Keratinocyte (primary cell): Measurements from ENCODE around the gene STAG1. TPM values are rescaled to one million over a fixed set of nuclear protein-coding genes. Genes with fewer than 3 reads are reported as not detected.
A peak's percentile ranks its signal among the peaks of the same experiment; 100 is the strongest.
"Not testable (repeated sequence)": the region's sequence is repeated elsewhere in the genome, so short reads cannot be mapped to it uniquely, and the experiment has no call there.

Source experiments
- DNase-seq: peaks from one replicate; pipeline ENCODE4 v3.0.0-alpha.2; 2011; ENCODE audit warnings: low read depth, missing footprints, low spot score
- FAIRE-seq: peaks from 2 replicates; lab custom pipeline; 2011; peaks lifted over from hg19 to GRCh38; lab: Jason Lieb, UNC
- H2AFZ ChIP-seq: 2 replicates; pipeline ENCODE4 v1.6.0; 2012; ENCODE audit warnings: low read length, control low read depth, inconsistent platforms; ENCODE audit not compliant: control insufficient read depth
- H3K27ac ChIP-seq: 2 replicates; pipeline ENCODE4 v1.5.1; 2011; ENCODE audit warnings: low read length; ENCODE audit not compliant: control insufficient read depth, insufficient read depth
- H3K27me3 ChIP-seq: 3 replicates; pipeline ENCODE4 v1.6.0; 2011; ENCODE audit warnings: low read length; ENCODE audit not compliant: control insufficient read depth, insufficient read depth; ENCODE audit errors: extremely low read depth
- H3K36me3 ChIP-seq, 2 experiments: 2 replicates in 1 of 2; 3 replicates in 1 of 2; pipeline ENCODE4 v1.5.1; 2011; ENCODE audit warnings: low read length in 2 of 2, mild to moderate bottlenecking in 1 of 2; ENCODE audit not compliant: control insufficient read depth in 2 of 2, insufficient read depth in 2 of 2; ENCODE audit errors: extremely low read depth in 1 of 2
- H3K4me1 ChIP-seq: 3 replicates; pipeline ENCODE4 v1.5.1; 2011; ENCODE audit warnings: low read length; ENCODE audit not compliant: control insufficient read depth, insufficient read depth; ENCODE audit errors: extremely low read depth
- H3K4me2 ChIP-seq: 3 replicates; pipeline ENCODE4 v1.6.0; 2011; ENCODE audit warnings: low read depth, low read length; ENCODE audit not compliant: control insufficient read depth, insufficient read depth; ENCODE audit errors: extremely low read depth
- H3K4me3 ChIP-seq, 3 experiments: fragments of 200-600 bp in 1 of 3; sonication (generic) in 1 of 3; 2 replicates in 2 of 3; 3 replicates in 1 of 3; pipeline ENCODE4 v1.5.1; 2011 to 2016; ENCODE audit warnings: low read length in 3 of 3, mild to moderate bottlenecking in 3 of 3, control low read depth in 2 of 3, inconsistent platforms in 1 of 3, low read depth in 1 of 3, mixed read lengths in 1 of 3, mixed run types in 1 of 3, moderate library complexity in 1 of 3; ENCODE audit not compliant: control insufficient read depth in 2 of 3, insufficient read depth in 2 of 3; ENCODE audit errors: extremely low read depth in 1 of 3
- H3K79me2 ChIP-seq: 2 replicates; pipeline ENCODE4 v1.6.0; 2012; ENCODE audit warnings: low read length; ENCODE audit not compliant: control insufficient read depth, insufficient read depth
- H3K9ac ChIP-seq: 3 replicates; pipeline ENCODE4 v1.6.0; 2011; ENCODE audit warnings: low read length; ENCODE audit not compliant: control insufficient read depth, insufficient read depth; ENCODE audit errors: extremely low read depth
- H3K9me1 ChIP-seq: 3 replicates; pipeline ENCODE4 v1.6.0; 2011; ENCODE audit warnings: low read length; ENCODE audit not compliant: control insufficient read depth, insufficient read depth; ENCODE audit errors: extremely low read depth
- H3K9me3 ChIP-seq: 2 replicates; pipeline ENCODE4 v1.5.1; 2012; ENCODE audit warnings: low read depth, low read length; ENCODE audit not compliant: control insufficient read depth
- H4K20me1 ChIP-seq: 3 replicates; pipeline ENCODE4 v1.6.0; 2011; ENCODE audit warnings: low read length; ENCODE audit not compliant: control insufficient read depth, insufficient read depth; ENCODE audit errors: extremely low read depth
- CTCF ChIP-seq, 3 experiments: IDR thresholded peaks in 1 of 3; conservative IDR thresholded peaks in 1 of 3; optimal IDR thresholded peaks in 1 of 3; 2 replicates in 2 of 3; 3 replicates in 1 of 3; pipeline versions ENCODE3 to v1.5.1; 2011; ENCODE audit warnings: low read length in 3 of 3, mild to moderate bottlenecking in 3 of 3, moderate library complexity in 2 of 3, control low read depth in 1 of 3, inconsistent platforms in 1 of 3; ENCODE audit not compliant: insufficient read depth in 2 of 3; ENCODE audit errors: extremely low read depth in 1 of 3
- EZH2 ChIP-seq: IDR thresholded peaks from one replicate; pipeline ENCODE4 v1.6.1; 2012; ENCODE audit warnings: inconsistent platforms, mild to moderate bottlenecking, low read length, moderate library complexity
- dilution Hi-C: fragments of 300-500 bp; cut with MboI; formaldehyde crosslinking; loops from one replicate; pipeline ENCODE4 v1.7.0; 2020; ENCODE audit warnings: low sequenced_read_pairs; ENCODE audit not compliant: extremely low pct_ligation_motif_present
- polyA plus RNA-seq, 5 experiments: library from polyadenylated mRNA; depleted of rRNA in 3 of 5; stranded (reverse) in 3 of 5; stranded (forward) in 1 of 5; unstranded in 1 of 5; fragments of >200 nt; gene quantifications; 1 replicate in 1 of 5; 2 replicates in 3 of 5; 3 replicates in 1 of 5; pipeline versions ENCODE4 v1.2.1 to v1.2.3, GENCODE V29; 2011 to 2012; ENCODE audit warnings: missing spikeins in 2 of 5, low read depth in 1 of 5, low replicate concordance in 1 of 5

STAG1 gene
- polyA plus RNA-seq, 1 donor (not counting 4 experiments of a cell fraction or from before 2014, with no cell fraction given), result 11.8 TPM

GRCh38 chr3:136620436-136620835, 131.7 kb downstream of the STAG1 start:
- TF ChIP-seq EZH2 (no peak), CTCF (optimal IDR thresholded peaks at IDR 0.05 in 1 of 3, IDR thresholded peaks at IDR 0.05 in 1 of 3, conservative IDR thresholded peaks at IDR 0.05 in 1 of 3; ENCODE audit: extremely low read depth in 1 of 3, insufficient read depth in 2 of 3, low read length in 3 of 3) (no peak)

DNA sequence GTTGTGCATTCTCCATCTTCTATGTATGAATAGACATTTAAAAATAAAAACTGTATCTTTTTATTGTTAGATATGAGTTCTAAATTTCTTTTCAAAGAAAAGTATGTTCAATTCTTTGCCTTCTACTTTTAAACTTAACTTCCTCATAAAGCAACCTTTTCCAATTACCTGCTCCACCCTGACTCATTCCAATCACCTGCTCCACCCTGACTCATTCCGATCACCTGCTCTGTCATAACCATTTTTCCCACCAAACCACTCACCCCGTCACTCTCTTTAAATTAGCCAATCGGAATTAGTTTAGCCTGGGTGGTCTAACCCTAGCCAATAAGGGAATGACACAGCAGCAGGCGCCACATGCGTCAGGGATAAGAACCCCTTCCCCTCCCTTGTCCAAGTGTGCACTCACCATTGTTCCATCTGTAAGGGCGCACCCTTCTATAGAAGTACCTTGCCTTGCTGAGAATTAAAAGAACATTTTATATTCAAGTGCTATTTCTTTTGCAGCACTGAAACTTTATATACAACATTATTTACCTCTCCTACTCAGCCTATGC, 134.1 kb downstream of the STAG1 start:
- DNase-seq, FAIRE-seq, H3K9me3 ChIP-seq, H3K9me1 ChIP-seq, H3K27me3 ChIP-seq, H3K4me2 ChIP-seq, H4K20me1 ChIP-seq, H3K27ac ChIP-seq, H3K9ac ChIP-seq, H3K4me3 ChIP-seq, H2AFZ ChIP-seq, H3K36me3 ChIP-seq, H3K79me2 ChIP-seq, dilution Hi-C loops, H3K4me1 ChIP-seq: not testable (repeated sequence)

More at GRCh38 chr3:136620436-136620835, 131.7 kb downstream of the STAG1 start:
- no peak overlapping the region for H3K27ac ChIP-seq
- no peak for DNase-seq
- dilution Hi-C loops, result no loop called here
- FAIRE-seq, result no peak
- H2AFZ ChIP-seq, result no peak overlapping the region
- peaks cover 5% of the 10 kb centered on the region for H3K79me2 ChIP-seq
- no peaks in the 10 kb centered on the region for H4K20me1 ChIP-seq
- no peaks in the 10 kb centered on the region for H3K9me1 ChIP-seq
- no peak overlapping the region for H3K4me3 ChIP-seq
- H3K4me2 ChIP-seq, result no peak overlapping the region
- H3K9ac ChIP-seq, result no peak overlapping the region
- H3K4me1 ChIP-seq, result peaks cover 17% of the 10 kb centered on the region
- no peaks in the 10 kb centered on the region for H3K36me3 ChIP-seq
- no peaks in the 10 kb centered on the region for H3K9me3 ChIP-seq
- H3K27me3 ChIP-seq, result no peaks in the 10 kb centered on the region

DNA sequence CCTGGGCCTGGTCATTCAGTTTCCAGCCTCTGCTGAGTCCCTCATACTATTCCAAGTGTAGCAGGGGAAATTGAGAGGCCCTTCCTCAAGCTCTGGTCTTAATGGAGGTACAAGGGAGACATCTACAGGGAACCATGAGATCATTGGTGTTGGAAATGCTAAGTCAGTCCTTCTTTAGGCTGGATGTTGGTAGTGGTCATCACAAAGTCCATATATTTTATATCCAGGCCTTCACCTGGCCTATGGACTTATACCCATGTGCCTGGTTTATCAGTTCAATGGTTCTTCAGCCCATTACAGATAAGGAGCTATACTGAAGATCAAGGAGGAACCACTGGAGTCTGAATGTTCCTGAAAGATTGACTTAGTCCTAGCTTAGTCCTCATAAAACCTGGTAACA, 135.0 kb downstream of the STAG1 start:
- DNase-seq (no peak), FAIRE-seq (no peak)
- H4K20me1 ChIP-seq, result no peaks in the 10 kb centered on the region
- TF ChIP-seq CTCF (optimal IDR thresholded peaks at IDR 0.05 in 1 of 3, IDR thresholded peaks at IDR 0.05 in 1 of 3, conservative IDR thresholded peaks at IDR 0.05 in 1 of 3; ENCODE audit: extremely low read depth in 1 of 3, insufficient read depth in 2 of 3, low read length in 3 of 3) (no peak), EZH2 (no peak)
- no peaks in the 10 kb centered on the region for H3K9me3 ChIP-seq
- no peak overlapping the region for H3K9ac ChIP-seq
- no peaks in the 10 kb centered on the region for H3K36me3 ChIP-seq
- H3K27me3 ChIP-seq, result no peaks in the 10 kb centered on the region
- H2AFZ ChIP-seq, result no peak overlapping the region
- peaks cover 3% of the 10 kb centered on the region for H3K4me1 ChIP-seq
- no peak overlapping the region for H3K4me2 ChIP-seq
- dilution Hi-C loops, result no loop called here
- H3K27ac ChIP-seq, result peak overlapping the region; percentile 20
- H3K79me2 ChIP-seq, result no peaks in the 10 kb centered on the region
- no peaks in the 10 kb centered on the region for H3K9me1 ChIP-seq
- H3K4me3 ChIP-seq, result no peak overlapping the region
